GM18499 (cell line): ENCODE data around the gene PLPPR3.

ENCODE experiments used
- ATAC-seq: cut with Tn5 transposase; IDR thresholded peaks from one replicate; pipeline ENCODE4 v1.9.1; 2021; ENCODE audit warnings: moderate number of reproducible peaks; ENCODE audit not compliant: insufficient read depth, unreplicated experiment

The PLPPR3 gene

DNA sequence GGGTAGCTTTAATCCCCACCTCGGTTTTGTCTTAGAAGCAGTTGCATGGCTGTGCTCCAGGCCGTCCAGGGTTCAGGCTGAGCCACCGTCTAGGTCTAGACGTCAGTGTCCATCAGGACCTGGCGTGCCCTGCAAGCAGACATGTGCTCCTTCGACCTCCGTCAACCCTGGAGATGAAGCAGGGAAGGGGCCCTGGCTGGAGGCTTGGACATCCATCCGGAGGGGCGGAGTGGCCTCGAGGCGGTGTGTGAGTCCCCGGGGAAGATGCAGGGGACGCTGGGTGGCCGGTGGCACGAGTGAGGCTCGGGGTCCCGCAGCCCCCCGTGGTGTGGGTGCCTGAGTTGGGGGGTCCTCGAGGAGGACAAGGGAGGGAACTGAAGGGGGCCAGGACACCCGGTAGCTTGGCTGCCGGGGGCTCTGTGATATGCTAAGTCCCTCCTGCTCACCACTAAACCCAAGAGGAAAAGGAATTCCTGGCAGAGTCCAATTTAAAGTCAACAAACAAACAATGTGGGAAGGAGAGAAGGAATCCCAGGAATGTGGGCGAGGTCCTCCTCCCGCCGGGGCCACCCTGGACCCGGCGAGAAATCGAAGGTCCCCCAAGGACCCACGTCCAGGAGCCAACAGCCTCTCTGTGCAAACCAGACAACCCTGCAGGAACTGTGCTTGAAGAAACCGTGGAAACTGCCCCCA, 39.4 kb downstream of the PLPPR3 start:
- ATAC-seq, result no peak

DNA sequence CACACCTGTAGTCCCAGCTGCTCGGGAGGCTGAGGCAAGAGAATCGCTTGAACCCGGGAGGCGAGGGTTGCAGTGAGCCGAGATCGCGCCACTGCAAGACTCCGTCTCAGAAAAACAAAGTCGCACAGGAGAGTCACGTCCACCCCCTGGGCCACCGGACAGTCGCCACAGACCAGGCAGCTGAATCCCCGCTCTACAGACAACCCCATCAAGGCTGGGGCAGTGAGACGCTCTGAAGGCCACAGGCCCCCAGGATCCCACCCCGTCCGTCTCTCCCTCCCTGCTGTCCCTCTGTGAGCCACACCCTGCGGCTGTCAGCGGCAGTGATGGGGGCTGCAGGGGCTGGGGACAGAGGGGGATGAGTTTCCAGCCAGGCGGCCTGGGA, 40.0 kb downstream of the PLPPR3 start:
- ATAC-seq, result no peak

DNA sequence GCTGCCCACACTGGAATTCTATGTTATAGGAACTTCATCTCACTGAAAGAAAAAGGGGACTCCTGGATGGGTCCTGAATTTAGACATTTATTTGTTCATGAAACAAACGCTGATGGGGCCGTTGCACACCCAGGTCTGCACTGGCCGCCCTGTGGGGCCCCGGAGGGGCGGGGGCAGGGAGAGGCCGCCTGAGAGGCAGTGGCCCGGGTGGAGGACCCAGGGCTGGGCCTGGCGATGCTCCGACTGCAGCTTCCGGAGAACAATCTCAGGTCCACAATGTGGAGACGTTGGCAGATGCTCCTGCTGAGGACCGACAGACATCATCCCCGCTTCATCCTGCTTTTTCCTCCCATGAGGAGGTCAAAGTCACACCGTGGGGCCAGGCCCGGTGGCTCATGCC, 40.8 kb downstream of the PLPPR3 start:
- ATAC-seq, result no peak

DNA sequence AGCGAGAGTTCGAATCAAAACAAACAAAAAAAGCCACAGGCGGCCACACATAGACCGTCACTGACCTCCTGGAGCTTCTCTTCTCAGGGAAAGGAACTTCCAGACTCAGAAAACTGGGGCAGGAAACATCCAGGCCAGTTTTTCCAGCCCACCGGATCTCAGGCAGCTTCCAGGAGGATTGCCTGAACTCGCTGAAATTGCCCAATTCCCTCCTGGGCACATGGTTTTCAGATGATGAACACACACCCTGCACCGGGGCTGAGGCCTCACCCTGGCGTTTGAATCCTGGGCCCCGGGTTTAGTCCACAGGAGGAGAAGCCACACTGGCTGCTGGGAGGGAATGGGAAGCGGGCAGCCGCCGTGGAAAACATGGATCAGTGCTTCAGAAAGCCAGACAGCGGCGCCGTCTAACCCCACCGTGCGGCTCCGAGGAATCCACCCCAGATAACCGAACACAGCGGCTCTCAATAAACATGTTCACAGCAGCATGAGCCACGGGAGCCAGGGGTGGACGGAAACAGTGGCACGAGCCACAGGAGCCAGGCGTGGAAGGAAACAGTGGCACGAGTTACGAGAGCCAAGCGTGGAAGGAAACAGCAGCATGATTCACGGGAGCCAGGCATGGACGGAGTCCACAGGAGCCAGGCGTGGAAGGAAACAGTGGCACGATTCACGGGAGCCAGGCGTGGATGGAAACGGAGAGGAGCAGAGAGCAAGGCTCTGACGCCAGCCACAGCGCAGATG, 42.7 kb downstream of the PLPPR3 start:
- no peak for ATAC-seq

DNA sequence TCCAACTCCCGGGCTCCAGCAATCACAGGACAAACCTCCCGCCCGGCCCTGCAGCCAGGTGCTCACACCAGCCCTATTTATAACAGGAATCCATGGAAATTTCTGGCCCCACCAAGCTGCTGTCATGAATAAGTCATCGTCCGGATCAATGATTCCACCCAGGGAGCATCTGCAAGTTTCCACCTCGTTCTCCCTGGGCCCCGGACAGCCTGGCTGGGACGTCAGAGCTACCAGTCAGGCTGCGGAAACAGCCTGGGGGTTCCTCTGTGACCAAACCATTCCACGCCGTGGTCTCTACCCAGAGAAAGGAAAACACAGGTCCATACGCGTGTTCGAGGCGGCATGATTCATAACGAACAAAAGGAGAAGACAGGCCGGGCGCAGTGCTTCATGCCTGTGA, 45.2 kb downstream of the PLPPR3 start:
- no peak for ATAC-seq

DNA sequence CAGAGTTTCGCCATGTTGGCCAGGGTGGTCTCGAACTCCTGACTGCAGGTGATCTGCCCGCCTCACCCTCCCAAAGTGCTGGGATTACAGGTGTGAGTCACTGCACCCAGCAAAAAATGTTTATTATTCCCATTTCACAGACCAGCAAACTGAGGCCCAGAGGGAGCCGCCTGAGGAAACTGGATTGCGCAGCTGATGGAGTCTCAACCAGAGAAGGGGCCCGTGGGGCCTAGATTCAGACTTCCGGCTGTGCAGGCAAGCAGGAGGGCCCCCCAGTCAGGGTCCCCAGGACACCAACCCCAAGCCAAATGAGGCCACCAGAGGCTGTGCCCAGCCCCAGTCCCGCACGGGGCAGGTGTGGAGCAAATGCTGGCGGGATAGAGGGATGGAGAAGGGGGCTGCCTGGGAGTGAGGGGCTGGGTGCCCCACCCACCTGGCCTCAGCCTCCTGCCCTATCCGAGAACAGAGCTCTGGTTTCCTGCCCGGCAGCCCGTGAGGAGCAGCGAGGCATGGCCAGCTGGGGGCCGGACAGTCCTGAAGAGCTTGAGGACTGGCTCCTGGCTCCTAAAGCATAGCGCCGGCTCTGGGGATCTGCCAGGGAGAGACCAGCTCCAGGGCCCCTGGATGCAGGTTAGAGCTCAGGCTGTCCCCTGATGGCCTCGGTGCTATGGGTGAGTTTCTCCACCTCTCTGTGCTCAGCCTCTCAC, 48.9 kb downstream of the PLPPR3 start:
- no peak for ATAC-seq

DNA sequence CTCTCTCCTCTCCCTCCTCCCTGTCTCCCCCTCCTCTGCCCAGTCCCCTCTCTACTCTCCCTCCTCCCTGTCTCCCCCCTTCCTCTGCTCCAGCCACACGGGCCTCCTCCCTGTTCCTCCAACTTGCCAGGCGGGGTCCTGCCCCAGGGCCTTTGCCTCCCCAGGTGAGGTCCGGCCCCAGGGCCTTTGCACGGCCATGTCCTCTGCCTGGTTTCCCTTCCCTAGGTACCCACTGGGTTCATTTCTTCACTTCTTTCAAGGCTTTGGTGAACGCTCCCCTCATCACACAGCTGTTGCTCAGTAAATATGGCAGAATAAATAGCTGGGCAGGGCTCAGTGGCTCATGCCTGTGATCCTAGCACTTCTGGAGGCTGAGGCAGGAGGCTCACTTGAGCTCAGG, 49.7 kb downstream of the PLPPR3 start:
- no peak for ATAC-seq

DNA sequence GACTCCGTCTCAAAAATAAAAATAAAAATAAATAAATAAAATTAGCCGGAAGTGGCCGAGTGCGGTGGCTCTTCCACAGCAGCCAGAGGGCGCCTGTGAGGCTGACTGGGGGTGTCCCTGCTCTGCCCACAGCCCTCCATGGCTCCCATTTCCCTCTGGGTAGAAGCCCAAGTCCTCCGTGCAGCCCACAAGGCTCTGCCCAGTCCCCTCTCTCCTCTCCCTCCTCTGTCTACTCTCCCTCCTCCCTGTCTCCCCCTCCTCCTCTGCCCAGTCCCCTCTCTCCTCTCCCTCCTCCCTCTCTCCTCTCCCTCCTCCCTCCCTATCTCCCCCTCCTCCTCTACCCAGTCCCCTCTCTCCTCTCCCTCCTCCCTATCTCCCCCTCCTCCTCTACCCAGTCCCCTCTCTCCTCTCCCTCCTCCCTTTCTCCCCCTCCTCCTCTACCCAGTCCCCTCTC, 50.4 kb downstream of the PLPPR3 start:
- no peak for ATAC-seq

DNA sequence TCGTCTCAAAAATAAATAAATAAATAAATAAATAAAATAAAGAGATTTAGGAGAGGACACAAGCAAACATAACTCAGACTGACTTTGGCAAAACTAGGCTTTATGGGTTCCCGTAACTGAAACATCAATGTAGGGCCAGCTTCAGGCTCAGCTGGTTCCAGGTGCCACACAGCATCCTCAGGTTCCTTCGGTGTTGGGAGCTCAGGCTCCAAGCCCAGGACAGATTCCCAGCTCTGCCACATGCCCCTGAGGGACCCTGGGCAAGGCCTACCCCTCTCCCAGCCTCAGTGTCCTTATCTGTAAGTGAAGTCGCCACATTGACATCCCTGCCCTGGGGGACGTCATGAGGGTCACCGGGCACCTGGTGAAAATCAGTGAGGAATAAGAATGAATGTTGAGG, 52.1 kb downstream of the PLPPR3 start:
- no peak for ATAC-seq

DNA sequence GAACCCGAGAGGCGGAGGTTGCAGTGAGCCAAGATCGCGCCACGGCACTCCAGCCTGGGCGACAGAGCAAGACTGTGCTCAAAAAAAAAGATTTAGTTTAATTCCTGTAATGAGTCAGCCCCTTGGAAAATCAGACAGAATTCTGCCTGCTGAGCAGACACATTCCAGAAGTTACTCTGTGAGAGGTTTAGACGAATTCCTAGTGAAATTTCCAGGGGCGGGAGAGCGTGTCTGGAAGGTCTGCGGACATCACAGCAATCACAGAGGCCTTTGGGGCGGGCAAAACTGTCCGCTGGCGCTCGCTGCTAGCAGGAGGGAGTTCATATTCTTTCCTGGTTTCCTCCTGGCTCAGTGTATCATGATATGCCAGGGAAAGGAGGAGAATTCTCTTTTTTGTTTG, 53.3 kb downstream of the PLPPR3 start:
- no peak for ATAC-seq

DNA sequence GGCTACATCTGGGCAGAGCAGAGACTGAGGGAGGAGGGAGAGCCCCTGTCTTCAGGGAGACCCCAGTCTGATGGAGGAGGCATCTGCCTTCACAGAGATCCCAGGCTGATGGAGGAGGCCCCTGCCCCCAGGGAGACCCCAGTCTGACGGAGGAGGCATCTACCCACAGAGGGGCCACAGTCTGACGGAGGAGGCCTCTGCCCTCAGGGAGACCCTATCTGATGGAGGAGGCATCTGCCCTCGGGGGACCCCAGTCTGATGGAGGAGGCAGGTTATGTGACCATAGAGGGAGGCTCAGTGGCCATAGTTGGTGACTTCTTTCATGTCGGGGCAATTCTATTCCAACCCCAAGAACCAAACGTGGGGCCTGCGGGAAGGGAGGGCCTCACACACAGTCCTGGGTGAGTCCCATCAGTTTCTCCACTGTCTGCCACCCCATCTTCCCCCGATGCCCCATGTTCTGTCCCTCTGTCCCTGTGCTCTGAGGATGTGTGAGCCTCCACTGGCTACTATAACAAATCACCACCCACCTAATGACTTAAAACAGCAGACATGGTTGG, 56.5 kb downstream of the PLPPR3 start:
- ATAC-seq, result no peak

DNA sequence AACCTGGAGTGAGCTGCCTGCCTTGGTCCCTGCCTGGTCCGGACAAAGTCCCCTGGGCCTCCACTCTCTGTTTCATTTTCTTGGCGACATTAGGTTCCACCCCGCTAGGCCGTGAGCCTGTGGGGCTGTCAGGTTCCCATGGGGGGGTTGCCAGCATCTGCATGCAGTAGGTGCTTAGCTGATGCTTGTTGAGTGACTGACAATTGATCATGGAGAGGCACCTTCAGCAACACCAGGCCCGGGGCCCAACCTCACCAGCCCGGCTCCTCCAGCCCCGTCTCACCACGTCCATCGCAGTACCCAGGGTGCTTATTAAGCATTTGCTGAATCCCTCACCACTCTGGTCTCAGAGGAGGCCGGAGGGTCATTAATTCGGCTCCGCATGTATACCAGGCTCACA, 57.5 kb downstream of the PLPPR3 start:
- no peak for ATAC-seq

DNA sequence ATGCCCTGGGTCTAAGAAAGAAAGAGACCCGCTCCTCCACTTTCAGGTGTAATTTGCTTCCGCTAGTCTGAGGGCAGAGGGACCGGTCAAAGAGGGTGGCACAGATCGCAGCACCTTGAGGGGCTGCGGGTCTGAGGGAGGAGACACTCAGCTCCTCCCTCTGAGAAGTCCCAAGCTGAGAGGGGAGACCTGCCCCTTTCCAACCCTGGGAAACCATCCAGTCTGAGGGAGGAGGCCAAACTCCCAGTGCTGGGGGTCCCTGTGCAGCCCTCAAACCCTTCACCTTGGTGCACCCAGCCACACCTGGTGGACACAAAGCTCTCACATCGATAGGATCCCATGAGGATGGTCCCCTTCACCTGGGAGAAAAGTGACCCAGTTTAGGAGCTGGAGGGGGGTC, 57.9 kb downstream of the PLPPR3 start:
- no peak for ATAC-seq

DNA sequence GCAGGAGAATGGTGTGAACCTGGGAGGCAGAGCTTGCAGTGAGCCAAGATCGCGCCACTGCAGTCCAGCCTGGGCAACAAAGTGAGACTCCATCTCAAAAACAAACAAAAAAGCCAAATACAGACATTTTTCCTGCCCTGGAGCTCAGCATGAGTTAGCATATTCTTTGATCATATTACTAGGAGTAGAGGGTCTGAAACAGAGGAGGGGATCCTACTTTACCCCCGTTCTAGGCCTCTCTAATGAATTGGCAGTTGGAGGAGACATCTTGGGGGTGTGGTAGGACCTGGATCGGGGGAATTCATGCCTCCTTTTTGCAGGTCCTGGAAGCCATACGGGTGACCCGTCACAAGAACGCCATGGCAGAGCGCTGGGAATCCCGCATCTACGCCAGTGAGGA, 58.6 kb downstream of the PLPPR3 start:
- no peak for ATAC-seq
